Heart right ventricle (tissue), 16 donors: ENCODE data around the gene SEMA7A. TPM values are rescaled to one million over a fixed set of nuclear protein-coding genes. Genes with fewer than 3 reads are reported as not detected.
A peak's percentile ranks its signal among the peaks of the same experiment; 100 is the strongest.

Source experiments
- ATAC-seq, 8 donors: fragments of 200-7000 bp; cut with Tn5 transposase; one replicate each; pipeline ENCODE4 v1.9.1; 2020; ENCODE audit warnings: mild to moderate bottlenecking in 8 of 8, moderate library complexity in 8 of 8, moderate number of reproducible peaks in 1 of 8
- DNase-seq, 2 donors: peaks; one replicate each; pipeline ENCODE4 v3.0.0-alpha.2; 2020
- H3K27ac ChIP-seq, 10 donors: fragments of 200-600 bp; sonication (generic) in 2 of 10; one replicate each; pipeline versions ENCODE4 v1.5.0 to v1.8.0; 2020 to 2022; ENCODE audit warnings: mild to moderate bottlenecking in 3 of 10
- H3K27me3 ChIP-seq, 7 donors: fragments of 200-600 bp; one replicate each; pipeline ENCODE4 v1.8.0; 2021 to 2022; ENCODE audit warnings: mild to moderate bottlenecking in 2 of 7
- H3K36me3 ChIP-seq, 9 donors: fragments of 200-600 bp; sonication (generic) in 1 of 9; one replicate each; pipeline versions ENCODE4 v1.5.0 to v1.8.0; 2020 to 2022; ENCODE audit warnings: mild to moderate bottlenecking in 2 of 9
- H3K4me1 ChIP-seq, 9 donors: fragments of 200-600 bp; sonication (generic) in 1 of 9; one replicate each; pipeline versions ENCODE4 v1.5.0 to v1.8.0; 2020 to 2022; ENCODE audit warnings: mild to moderate bottlenecking in 4 of 9
- H3K4me3 ChIP-seq, 10 donors: fragments of 200-600 bp; sonication (generic) in 2 of 10; one replicate each; pipeline versions ENCODE4 v1.5.0 to v1.8.0; 2020 to 2022; ENCODE audit warnings: mild to moderate bottlenecking in 7 of 10, moderate library complexity in 2 of 10
- H3K9me3 ChIP-seq, 11 donors: fragments of 200-600 bp in 10 of 11; sonication (generic) in 2 of 11; one replicate each; pipeline versions ENCODE4 v1.5.0 to v1.8.0; 2013 to 2022; ENCODE audit warnings: mild to moderate bottlenecking in 2 of 11, control low read depth in 1 of 11, moderate library complexity in 1 of 11
- WGBS, 2 donors: extraction: QIAGEN DNeasy Blood & Tissue Kit; methylation state at CpG; one replicate each; pipeline ENCODE4 v1.1.7; 2013; ENCODE audit warnings: inconsistent platforms in 1 of 2; 5-methylcytosine and 5-hydroxymethylcytosine counted together
- intact Hi-C, 10 donors: fragments of 100-400 bp; cut with DNase I; formaldehyde crosslinking; loops; one replicate each; pipeline versions ENCODE4 v1.11.1 to v1.14.2; 2022
- polyA plus RNA-seq, 2 donors: library from polyadenylated mRNA; stranded (reverse); fragments of 200-250 nt; gene quantifications; one replicate each; pipeline ENCODE4 v1.2.3, GENCODE V29; 2013
- total RNA-seq, 10 donors: library from RNA; stranded (reverse); fragmentation: NEBNext Ultra II Directional in 3 of 10; extraction: Animal tissue kit (Norgen Biotek cat#: 25700) in 3 of 10; gene quantifications; one replicate each; pipeline versions ENCODE4 v1.2.1 to v1.2.4, GENCODE V29; 2021 to 2023
- TF ChIP-seq, protein P1 (sequence below), 9 donors: fragments of 200-600 bp; sonication (generic) in 2 of 9; IDR thresholded peaks; one replicate each; pipeline versions ENCODE4 v1.5.0 to v1.8.0; 2021 to 2022; ENCODE audit warnings: antibody characterized with exemption in 9 of 9, mild to moderate bottlenecking in 5 of 9, moderate library complexity in 1 of 9
- donor health status: Arrhythmogenic right ventricular cardiomyopathy.
- donor health status: ischemic (EF 13 %, LVEDD 7.1; RV severe dilation, severe dysfunction).
- donor health status: healthy with polysubstance abuse.
- donor health status: DM: no; HTN: yes; CAD: no.
- donor health status: DM: no; HTN: no; CAD: no.
- donor health status: ischemic (EF 25% LVEDD 6.9; RV normal size, moderate dysfunction).
- donor health status: ischemic (EF 25% LVEDD 5.7; RV mildly dilated, moderate dysfunction).
- donor health status: healthy.
- donor health status: DM: yes; HTN: yes; CAD: no.
- donor health status: Ischemic cardiomyopathy.
- donor health status: ischemic (EF 35%, LVEDD 5.7; RV mildly dilated, moderate dysfunction).
- donor health status: nonischemic (EF 11% LVEDD 7.7; RV severe dilation, severe dysfunction).
- donor health status: DM: yes; HTN: yes; CAD: no.
- donor health status: PGD.
- donor health status: ischemic (EF 29% LVEDD 5.4; RV normal size, mild dysfunction).
- donor health status: nonischemic (EF 23%, LVEDD 6.1; RV moderate dilation, normal function).

Gene SEMA7A
- total and polyA plus RNA-seq, 12 donors: 0.59 to 5.1 (median 1.6) TPM

DNA sequence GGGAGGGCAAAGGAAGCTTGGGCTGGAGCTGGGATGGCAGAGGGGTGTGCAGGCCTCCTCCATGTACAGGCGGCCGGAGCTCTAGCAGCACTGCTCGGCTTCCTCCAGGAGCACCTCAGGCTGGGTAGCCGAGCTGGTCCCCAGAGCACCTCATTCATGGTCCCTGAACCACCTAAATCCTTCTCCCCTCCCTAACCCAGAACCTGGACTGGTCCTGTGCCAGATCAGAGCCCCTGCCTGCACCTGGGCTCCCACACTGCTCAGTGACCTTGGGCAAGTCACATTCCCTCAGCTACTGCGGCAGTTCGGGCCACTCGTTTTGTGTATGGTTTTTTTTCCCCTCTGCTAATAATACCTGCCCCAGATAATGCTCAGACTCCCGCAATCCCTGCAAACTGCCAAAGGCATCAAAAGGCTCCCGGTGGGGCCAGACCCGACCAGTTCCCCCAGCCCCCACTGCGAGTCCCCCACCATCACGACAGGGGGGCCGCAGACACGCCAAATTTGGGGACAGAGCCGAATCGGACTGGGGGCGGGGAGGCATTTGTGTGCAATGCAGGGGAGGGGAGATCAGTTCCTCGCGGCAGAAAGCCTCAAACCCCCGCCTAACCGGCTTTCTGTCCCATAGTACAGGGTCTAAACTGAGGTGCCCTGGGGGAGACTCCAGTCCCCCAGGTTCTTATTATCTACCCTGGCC lies 1.3 kb downstream of the SEMA7A start:
- intact Hi-C loops: no loop called here
- peaks cover 0 to 26% (median 7%) of the 10 kb centered on the region in 7 donors for H3K27me3 ChIP-seq

DNA sequence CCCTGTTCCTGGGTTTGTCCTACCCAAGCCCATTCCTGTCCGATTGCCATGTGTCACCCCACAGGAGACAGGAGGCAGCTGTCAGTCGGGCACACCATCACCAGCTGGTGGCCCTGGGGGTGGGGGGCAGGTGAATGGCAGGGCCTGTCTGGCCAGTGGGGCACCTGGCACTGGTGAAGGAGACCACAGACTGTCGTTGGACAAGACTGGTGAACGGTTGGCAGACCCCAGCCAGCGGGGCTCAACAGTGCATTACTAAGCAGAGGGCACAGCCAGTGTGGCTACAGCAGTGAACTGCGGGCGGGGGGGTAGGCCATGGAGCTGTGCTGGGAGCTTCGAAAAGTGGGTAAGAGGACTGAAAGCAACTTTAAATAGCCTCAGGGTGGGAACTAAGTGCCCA lies 2.1 kb downstream of the SEMA7A start:
- peaks cover 4 to 48% (median 16%) of the 10 kb centered on the region in 9 donors for H3K4me1 ChIP-seq
- intact Hi-C loops: no loop called here
- DNase-seq (no peak), ATAC-seq (no peak)
- H3K27me3 ChIP-seq: peaks cover 0 to 26% (median 7%) of the 10 kb centered on the region in 7 donors
- H3K27ac ChIP-seq: no peak overlapping the region
- WGBS, 2 donors: 85 to 95% methylated on average over 8 of the region's 8 CpGs
- TF ChIP-seq, protein P1, sequence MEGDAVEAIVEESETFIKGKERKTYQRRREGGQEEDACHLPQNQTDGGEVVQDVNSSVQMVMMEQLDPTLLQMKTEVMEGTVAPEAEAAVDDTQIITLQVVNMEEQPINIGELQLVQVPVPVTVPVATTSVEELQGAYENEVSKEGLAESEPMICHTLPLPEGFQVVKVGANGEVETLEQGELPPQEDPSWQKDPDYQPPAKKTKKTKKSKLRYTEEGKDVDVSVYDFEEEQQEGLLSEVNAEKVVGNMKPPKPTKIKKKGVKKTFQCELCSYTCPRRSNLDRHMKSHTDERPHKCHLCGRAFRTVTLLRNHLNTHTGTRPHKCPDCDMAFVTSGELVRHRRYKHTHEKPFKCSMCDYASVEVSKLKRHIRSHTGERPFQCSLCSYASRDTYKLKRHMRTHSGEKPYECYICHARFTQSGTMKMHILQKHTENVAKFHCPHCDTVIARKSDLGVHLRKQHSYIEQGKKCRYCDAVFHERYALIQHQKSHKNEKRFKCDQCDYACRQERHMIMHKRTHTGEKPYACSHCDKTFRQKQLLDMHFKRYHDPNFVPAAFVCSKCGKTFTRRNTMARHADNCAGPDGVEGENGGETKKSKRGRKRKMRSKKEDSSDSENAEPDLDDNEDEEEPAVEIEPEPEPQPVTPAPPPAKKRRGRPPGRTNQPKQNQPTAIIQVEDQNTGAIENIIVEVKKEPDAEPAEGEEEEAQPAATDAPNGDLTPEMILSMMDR (IDR thresholded peaks at IDR 0.05): no peak
- H3K36me3 ChIP-seq: no peaks in the 10 kb centered on the region
- H3K9me3 ChIP-seq: no peaks in the 10 kb centered on the region
- peak overlapping the region in 1 of 10 donors; percentile 88 for H3K4me3 ChIP-seq

More for the DNA sequence above, 1.3 kb downstream of the SEMA7A start:
- TF ChIP-seq, protein P1 (IDR thresholded peaks at IDR 0.05): no peak
- Histone ChIP-seq H3K27ac (peak overlapping the region in 1 of 10 donors; percentile 85), H3K36me3 (no peaks in the 10 kb centered on the region), H3K4me3 (peak overlapping the region; percentile 61 to 91 (median 86)), H3K9me3 (no peaks in the 10 kb centered on the region), H3K4me1 (peaks cover 4 to 48% (median 16%) of the 10 kb centered on the region in 9 donors)
- 23 to 31% methylated on average over 21 of the region's 21 CpGs for WGBS, 2 donors
- DNase-seq (no peak), ATAC-seq (no peak)

DNA sequence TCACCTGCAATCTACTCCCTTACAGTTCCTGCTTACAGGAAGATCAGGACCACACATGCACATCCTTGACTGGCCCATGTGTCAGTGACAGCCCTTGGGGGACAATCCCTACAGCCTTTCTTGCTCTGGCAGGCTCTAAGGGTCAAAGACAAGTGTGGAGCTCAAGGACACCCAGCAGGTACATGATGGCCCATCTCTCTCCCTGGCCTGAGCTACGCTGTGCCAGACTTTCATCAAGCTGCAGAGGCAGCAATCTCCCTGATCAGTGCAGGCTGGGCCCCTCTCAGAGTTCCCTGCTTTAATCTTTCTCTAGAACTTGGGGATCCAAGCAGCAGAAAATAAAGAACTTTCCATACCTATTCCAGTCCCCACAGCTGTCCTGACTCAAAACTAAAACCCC lies 2.6 kb downstream of the SEMA7A start:
- Histone ChIP-seq H3K36me3 (no peaks in the 10 kb centered on the region), H3K27me3 (peaks cover 0 to 26% (median 7%) of the 10 kb centered on the region in 7 donors), H3K27ac (no peak overlapping the region), H3K4me3 (no peak overlapping the region), H3K4me1 (peaks cover 4 to 48% (median 16%) of the 10 kb centered on the region in 9 donors), H3K9me3 (no peaks in the 10 kb centered on the region)
- intact Hi-C loops: no loop called here
- no peak for ATAC-seq
- DNase-seq: no peak
- WGBS, 2 donors: 94% methylated on average over 1 of the region's 1 CpG
- TF ChIP-seq, protein P1 (IDR thresholded peaks at IDR 0.05): no peak

DNA sequence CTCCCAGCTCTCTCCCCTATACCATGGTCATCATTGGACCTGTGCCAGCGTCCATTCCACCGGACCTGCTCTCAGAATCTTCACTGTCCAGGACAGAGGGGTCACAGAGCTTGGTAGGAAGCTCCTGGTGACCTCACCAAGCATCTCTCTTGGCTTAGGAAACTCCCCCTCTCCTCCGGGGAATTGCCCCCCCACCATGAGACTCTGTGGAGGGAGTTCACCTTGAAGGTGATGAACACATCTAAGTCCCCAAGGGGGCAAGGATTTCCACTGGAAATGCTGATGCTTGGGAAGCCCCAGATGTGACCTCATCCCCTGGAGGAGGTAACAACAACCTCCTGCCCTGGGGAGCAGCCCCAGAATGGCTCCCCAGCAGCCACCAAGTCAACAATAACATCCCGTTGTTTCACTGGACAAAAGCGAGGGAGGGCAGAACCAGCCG lies 3.2 kb downstream of the SEMA7A start:
- 60 to 78% methylated on average over 6 of the region's 6 CpGs for WGBS, 2 donors
- intact Hi-C loops: no loop called here
- Histone ChIP-seq H3K36me3 (no peaks in the 10 kb centered on the region), H3K27me3 (peaks cover 0 to 26% (median 7%) of the 10 kb centered on the region in 7 donors), H3K4me3 (no peak overlapping the region), H3K4me1 (peaks cover 4 to 48% (median 16%) of the 10 kb centered on the region in 9 donors), H3K9me3 (no peaks in the 10 kb centered on the region), H3K27ac (no peak overlapping the region)
- ATAC-seq (no peak), DNase-seq (no peak)
- TF ChIP-seq, protein P1 (IDR thresholded peaks at IDR 0.05): no peak
